BJ (cell line): Measurements from ENCODE around the gene KIF6. TPM values are rescaled to one million over a fixed set of nuclear protein-coding genes. Genes with fewer than 3 reads are reported as not detected.

Experiments
- CTCF ChIA-PET: fragments of 350-600 bp; formaldehyde crosslinking; extraction: SDS; loops from one replicate; lab custom pipeline; 2021; ENCODE audit warnings: antibody characterized with exemption, inconsistent platforms; lab: Yijun Ruan, JAX
- POLR2A ChIA-PET: fragments of 300-600 bp; sonication (Branson Sonifier 250); formaldehyde crosslinking; extraction: SDS; loops from one replicate; lab custom pipeline; 2021; ENCODE audit warnings: antibody characterized with exemption; lab: Charles Lee
- DNase-seq: peaks from one replicate; pipeline ENCODE4 v3.0.0-alpha.2; 2011; ENCODE audit warnings: low read depth
- H3K27me3 ChIP-seq: 2 replicates; pipeline ENCODE4 v1.6.0; 2011; ENCODE audit warnings: low read length; ENCODE audit not compliant: control insufficient read depth, insufficient read depth
- H3K36me3 ChIP-seq: 2 replicates; pipeline ENCODE4 v1.5.1; 2011; ENCODE audit warnings: low read length; ENCODE audit not compliant: control insufficient read depth, insufficient read depth
- H3K4me3 ChIP-seq: 2 replicates; pipeline ENCODE4 v1.5.1; 2011; ENCODE audit warnings: low read depth, mild to moderate bottlenecking, control low read depth, low read length
- polyA plus RNA-seq: library from polyadenylated mRNA; depleted of rRNA; stranded (reverse); fragments of >200 nt; gene quantifications from 2 replicates; pipeline ENCODE4 v1.2.3, GENCODE V29; 2011
- TF ChIP-seq, protein P1 (sequence below): IDR thresholded peaks from 2 replicates; pipeline ENCODE4 v1.5.1; 2011; ENCODE audit warnings: low read depth, mild to moderate bottlenecking, control low read depth, inconsistent platforms, low read length, moderate library complexity; ENCODE audit not compliant: insufficient read depth

KIF6 gene
- polyA plus RNA-seq, 1 experiment = 0.56 TPM

- Histone ChIP-seq H3K4me3 (no peak overlapping the region), H3K36me3 (no peaks in the 10 kb centered on the region), H3K27me3 (no peaks in the 10 kb centered on the region)
- DNase-seq = no peak
- TF ChIP-seq, protein P1, sequence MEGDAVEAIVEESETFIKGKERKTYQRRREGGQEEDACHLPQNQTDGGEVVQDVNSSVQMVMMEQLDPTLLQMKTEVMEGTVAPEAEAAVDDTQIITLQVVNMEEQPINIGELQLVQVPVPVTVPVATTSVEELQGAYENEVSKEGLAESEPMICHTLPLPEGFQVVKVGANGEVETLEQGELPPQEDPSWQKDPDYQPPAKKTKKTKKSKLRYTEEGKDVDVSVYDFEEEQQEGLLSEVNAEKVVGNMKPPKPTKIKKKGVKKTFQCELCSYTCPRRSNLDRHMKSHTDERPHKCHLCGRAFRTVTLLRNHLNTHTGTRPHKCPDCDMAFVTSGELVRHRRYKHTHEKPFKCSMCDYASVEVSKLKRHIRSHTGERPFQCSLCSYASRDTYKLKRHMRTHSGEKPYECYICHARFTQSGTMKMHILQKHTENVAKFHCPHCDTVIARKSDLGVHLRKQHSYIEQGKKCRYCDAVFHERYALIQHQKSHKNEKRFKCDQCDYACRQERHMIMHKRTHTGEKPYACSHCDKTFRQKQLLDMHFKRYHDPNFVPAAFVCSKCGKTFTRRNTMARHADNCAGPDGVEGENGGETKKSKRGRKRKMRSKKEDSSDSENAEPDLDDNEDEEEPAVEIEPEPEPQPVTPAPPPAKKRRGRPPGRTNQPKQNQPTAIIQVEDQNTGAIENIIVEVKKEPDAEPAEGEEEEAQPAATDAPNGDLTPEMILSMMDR = no peak
- ChIA-PET CTCF (interaction anchor here (1.4 to 4.3 kb wide), 2 partner anchors 12 to 212 kb away, joined by 3 to 17 read pairs; no protein-coding TSS in a partner anchor), POLR2A (no interaction called here)
Measured at GRCh38 chr6:39387785-39388184, 337.4 kb downstream of the KIF6 start.

GRCh38 chr6:39386487-39386886, 338.7 kb downstream of the KIF6 start:
- Histone ChIP-seq H3K4me3 (no peak overlapping the region), H3K27me3 (no peaks in the 10 kb centered on the region), H3K36me3 (no peaks in the 10 kb centered on the region)
- DNase-seq = no peak
- CTCF ChIA-PET = interaction anchor here (0.6 to 4.3 kb wide), 5 partner anchors 9 to 213 kb away, joined by 3 to 17 read pairs (median 3); no protein-coding TSS in a partner anchor
- TF ChIP-seq, protein P1 = no peak
- POLR2A ChIA-PET = no interaction called here

DNA sequence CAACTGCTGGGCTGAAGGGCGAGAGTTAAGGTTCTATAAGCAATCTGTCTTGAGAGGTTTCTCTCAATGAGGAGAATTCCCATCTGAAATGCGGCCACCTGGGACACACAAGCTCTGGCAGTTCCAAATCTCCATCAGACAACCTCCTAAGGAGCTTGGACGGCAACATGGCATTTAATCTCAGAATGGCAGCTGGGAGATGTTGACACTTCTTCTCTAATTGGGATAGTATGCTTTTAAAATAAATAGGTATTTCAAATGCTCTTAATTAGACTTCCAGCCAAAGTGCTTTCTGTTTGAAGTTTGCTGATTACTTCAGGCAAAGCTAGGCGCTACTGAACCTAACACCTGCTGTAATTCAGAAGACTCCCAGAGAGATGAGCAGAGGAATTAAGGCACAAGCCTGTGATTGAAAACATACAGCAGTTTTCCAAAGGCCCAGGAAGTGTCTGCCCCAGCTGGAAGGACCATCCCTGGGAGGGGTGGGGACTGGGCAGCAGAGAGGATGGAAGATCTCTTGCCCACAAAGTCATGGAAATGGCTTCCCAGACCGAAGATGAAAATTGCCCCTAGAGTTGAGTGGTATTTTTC, 343.6 kb downstream of the KIF6 start:
- POLR2A ChIA-PET = no interaction called here
- TF ChIP-seq, protein P1 = no peak
- H3K27me3 ChIP-seq = no peaks in the 10 kb centered on the region
- H3K4me3 ChIP-seq = no peak overlapping the region
- no peaks in the 10 kb centered on the region for H3K36me3 ChIP-seq
- DNase-seq = no peak
- CTCF ChIA-PET = interaction anchor here (1.4 kb wide), 1 partner anchor 928 kb away, joined by 3 read pairs; no protein-coding TSS in a partner anchor

DNA sequence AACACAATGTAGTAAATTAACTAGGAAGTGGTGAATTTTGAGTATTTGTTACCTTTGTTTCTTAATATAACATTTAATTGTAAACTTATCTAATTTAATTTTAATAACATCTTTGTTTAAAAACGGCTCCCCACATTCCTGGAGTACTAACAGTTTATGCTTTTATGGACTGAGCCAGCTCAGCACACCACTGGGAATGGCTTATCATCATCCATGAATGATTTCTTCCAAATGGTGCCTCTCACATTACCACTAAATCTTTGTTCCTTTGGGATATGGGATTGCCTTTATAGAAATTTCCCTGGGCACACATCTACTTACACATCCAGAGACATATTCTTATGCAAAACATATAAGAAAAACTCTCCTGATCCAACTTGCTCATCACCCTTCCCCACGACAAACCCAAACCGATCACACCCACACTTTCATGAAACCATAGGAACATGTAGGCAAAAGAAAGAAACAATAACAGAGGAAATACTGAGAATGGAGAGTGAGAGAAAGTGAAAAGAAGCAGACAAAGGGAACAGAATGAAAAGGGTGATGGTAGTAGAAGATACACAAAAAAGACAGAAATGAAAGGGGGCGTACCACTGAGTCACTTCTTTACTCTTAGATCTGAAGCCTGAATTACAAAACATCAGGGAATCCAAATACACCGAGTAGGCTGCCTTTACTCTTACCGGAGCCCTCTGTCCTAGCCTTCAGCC, 344.2 kb downstream of the KIF6 start:
- H3K4me3 ChIP-seq = no peak overlapping the region
- POLR2A ChIA-PET = no interaction called here
- H3K36me3 ChIP-seq = no peaks in the 10 kb centered on the region
- CTCF ChIA-PET = interaction anchor here (1.4 kb wide), 1 partner anchor 928 kb away, joined by 3 read pairs; no protein-coding TSS in a partner anchor
- no peaks in the 10 kb centered on the region for H3K27me3 ChIP-seq
- TF ChIP-seq, protein P1 = no peak
- no peak for DNase-seq

- H3K36me3 ChIP-seq = no peaks in the 10 kb centered on the region
- no peak for DNase-seq
- POLR2A ChIA-PET = no interaction called here
Measured at GRCh38 chr6:39378960-39379425, 346.2 kb downstream of the KIF6 start.

More at GRCh38 chr6:39378960-39379425, 346.2 kb downstream of the KIF6 start:
- CTCF ChIA-PET = interaction anchor here (1.1 to 4.2 kb wide), 5 partner anchors 12 to 513 kb away, joined by 3 to 20 read pairs (median 16); no protein-coding TSS in a partner anchor
- Histone ChIP-seq H3K4me3 (no peak overlapping the region), H3K27me3 (no peaks in the 10 kb centered on the region)
- TF ChIP-seq, protein P1 = no peak
